HepG2 (cell line): ENCODE measurements around the gene GRK6. TPM values are rescaled to one million over a fixed set of nuclear protein-coding genes. Genes with fewer than 3 reads are reported as not detected.

Experiments
- ARID2 ChIP-seq: sonication (generic); formaldehyde crosslinking; IDR thresholded peaks from 2 replicates; pipeline ENCODE4 v1.8.1; 2022; ENCODE audit warnings: mild to moderate bottlenecking, missing genetic modification reagents, borderline replicate concordance
- ETV5 ChIP-seq: IDR thresholded peaks from 2 replicates; pipeline ENCODE4 v1.6.1; 2018; ENCODE audit warnings: missing biosample characterization, missing genetic modification reagents, inconsistent platforms, borderline replicate concordance
- HMG20A ChIP-seq: IDR thresholded peaks from 2 replicates; pipeline ENCODE4 v1.6.1; 2016; ENCODE audit warnings: borderline replicate concordance
- HOXA9 ChIP-seq: sonication (generic); formaldehyde crosslinking; IDR thresholded peaks from 2 replicates; pipeline ENCODE4 v1.8.1; 2022; ENCODE audit warnings: missing genetic modification reagents, mild to moderate bottlenecking, moderate library complexity, borderline replicate concordance
- MED13 ChIP-seq: sonication (generic); formaldehyde crosslinking; IDR thresholded peaks from 2 replicates; pipeline ENCODE4 v1.5.0; 2020; ENCODE audit warnings: missing genetic modification reagents
- MTA1 ChIP-seq: sonication (generic); formaldehyde crosslinking; IDR thresholded peaks from 2 replicates; pipeline ENCODE4 v1.4.0; 2020; ENCODE audit warnings: missing genetic modification reagents, mild to moderate bottlenecking, borderline replicate concordance
- NAIF1 ChIP-seq: sonication (generic); formaldehyde crosslinking; IDR thresholded peaks from 2 replicates; pipeline ENCODE4 v1.5.0; 2020; ENCODE audit warnings: mild to moderate bottlenecking, missing genetic modification reagents, borderline replicate concordance
- NFKB2 ChIP-seq: sonication (generic); formaldehyde crosslinking; IDR thresholded peaks from 2 replicates; pipeline ENCODE4 v1.4.0; 2020; ENCODE audit warnings: missing genetic modification reagents, borderline replicate concordance
- NPAS2 ChIP-seq: sonication (generic); formaldehyde crosslinking; IDR thresholded peaks from 2 replicates; pipeline ENCODE4 v1.8.0; 2022; ENCODE audit warnings: mild to moderate bottlenecking, missing genetic modification reagents, borderline replicate concordance
- NR2F6 ChIP-seq, 2 experiments: IDR thresholded peaks; 2 replicates each; pipeline ENCODE4 v1.6.1; 2016; ENCODE audit warnings: antibody characterized with exemption in 1 of 2, mild to moderate bottlenecking in 1 of 2
- PRMT3 ChIP-seq: sonication (generic); formaldehyde crosslinking; IDR thresholded peaks from 2 replicates; pipeline ENCODE4 v1.8.1; 2022; ENCODE audit warnings: low read depth, mild to moderate bottlenecking, moderate library complexity, missing genetic modification reagents, borderline replicate concordance
- ZFP41 ChIP-seq: sonication (generic); formaldehyde crosslinking; IDR thresholded peaks from 2 replicates; pipeline ENCODE4 v1.4.0; 2020; ENCODE audit warnings: mild to moderate bottlenecking, missing genetic modification reagents, borderline replicate concordance
- ZMAT3 ChIP-seq: sonication (generic); formaldehyde crosslinking; conservative IDR thresholded peaks from 2 replicates; pipeline ENCODE4 v1.7.0; 2021; ENCODE audit warnings: missing genetic modification reagents
- ZNF232 ChIP-seq: sonication (generic); formaldehyde crosslinking; IDR thresholded peaks from 2 replicates; pipeline ENCODE4 v1.4.0; 2020; ENCODE audit warnings: missing genetic modification reagents, borderline replicate concordance
- ZNF3 ChIP-seq: IDR thresholded peaks from 2 replicates; pipeline ENCODE4 v1.7.0; 2017; ENCODE audit warnings: inconsistent platforms
- ZNF333 ChIP-seq: sonication (generic); formaldehyde crosslinking; IDR thresholded peaks from 2 replicates; pipeline ENCODE4 v1.4.0; 2020; ENCODE audit warnings: mild to moderate bottlenecking, missing genetic modification reagents, borderline replicate concordance
- ZNF556 ChIP-seq: sonication (generic); formaldehyde crosslinking; IDR thresholded peaks from 2 replicates; pipeline ENCODE4 v1.4.0; 2020; ENCODE audit warnings: mild to moderate bottlenecking, missing genetic modification reagents, borderline replicate concordance
- ZNF724P ChIP-seq: sonication (generic); formaldehyde crosslinking; IDR thresholded peaks from 2 replicates; pipeline ENCODE4 v1.8.0; 2022; ENCODE audit warnings: missing genetic modification reagents, borderline replicate concordance
- ZNF792 ChIP-seq: IDR thresholded peaks from 2 replicates; pipeline ENCODE4 v1.6.1; 2016
- polyA plus RNA-seq, 8 experiments: library from polyadenylated mRNA; depleted of rRNA in 3 of 8; stranded (reverse) in 7 of 8; unstranded in 1 of 8; fragments of >200 nt; fragmentation: Illumina TruSeq in 4 of 8; extraction: Trizol in 4 of 8; gene quantifications; 2 replicates each; pipeline versions ENCODE4 v1.2.1 to v1.2.3, GENCODE V29; 2011 to 2016; ENCODE audit warnings: low read depth in 4 of 8, missing spikeins in 1 of 8, mixed read lengths in 1 of 8; ENCODE audit not compliant: insufficient read depth in 1 of 8
- total RNA-seq, 5 experiments: library from RNA; depleted of rRNA; stranded (reverse); fragments of >200 nt; fragmentation: Illumina TruSeq; extraction: Trizol; gene quantifications; 2 replicates each; pipeline ENCODE4 v1.2.3, GENCODE V29; 2016; ENCODE audit warnings: low read depth in 1 of 5
- TF ChIP-seq, protein P1 (sequence below): sonication (generic); formaldehyde crosslinking; IDR thresholded peaks from 2 replicates; pipeline ENCODE4 v1.4.0; 2020; ENCODE audit warnings: missing genetic modification reagents
- TF ChIP-seq, protein P2 (sequence below): sonication (generic); formaldehyde crosslinking; IDR thresholded peaks from 2 replicates; pipeline ENCODE4 v1.4.0; 2020; ENCODE audit warnings: mild to moderate bottlenecking, missing genetic modification reagents, borderline replicate concordance
- TF ChIP-seq, protein P3 (sequence below): sonication (generic); formaldehyde crosslinking; IDR thresholded peaks from 2 replicates; pipeline ENCODE4 v1.8.0; 2022; ENCODE audit warnings: mild to moderate bottlenecking, missing genetic modification reagents, borderline replicate concordance
- TF ChIP-seq, protein P4 (sequence below): IDR thresholded peaks from 2 replicates; pipeline ENCODE4 v1.6.1; 2016; ENCODE audit warnings: low read depth

Gene GRK6
- total and polyA plus RNA-seq, 2 of the 13 experiments (the other 11 are each of a cell fraction or from before 2014, with no cell fraction given): 13.2 to 19.9 TPM

DNA sequence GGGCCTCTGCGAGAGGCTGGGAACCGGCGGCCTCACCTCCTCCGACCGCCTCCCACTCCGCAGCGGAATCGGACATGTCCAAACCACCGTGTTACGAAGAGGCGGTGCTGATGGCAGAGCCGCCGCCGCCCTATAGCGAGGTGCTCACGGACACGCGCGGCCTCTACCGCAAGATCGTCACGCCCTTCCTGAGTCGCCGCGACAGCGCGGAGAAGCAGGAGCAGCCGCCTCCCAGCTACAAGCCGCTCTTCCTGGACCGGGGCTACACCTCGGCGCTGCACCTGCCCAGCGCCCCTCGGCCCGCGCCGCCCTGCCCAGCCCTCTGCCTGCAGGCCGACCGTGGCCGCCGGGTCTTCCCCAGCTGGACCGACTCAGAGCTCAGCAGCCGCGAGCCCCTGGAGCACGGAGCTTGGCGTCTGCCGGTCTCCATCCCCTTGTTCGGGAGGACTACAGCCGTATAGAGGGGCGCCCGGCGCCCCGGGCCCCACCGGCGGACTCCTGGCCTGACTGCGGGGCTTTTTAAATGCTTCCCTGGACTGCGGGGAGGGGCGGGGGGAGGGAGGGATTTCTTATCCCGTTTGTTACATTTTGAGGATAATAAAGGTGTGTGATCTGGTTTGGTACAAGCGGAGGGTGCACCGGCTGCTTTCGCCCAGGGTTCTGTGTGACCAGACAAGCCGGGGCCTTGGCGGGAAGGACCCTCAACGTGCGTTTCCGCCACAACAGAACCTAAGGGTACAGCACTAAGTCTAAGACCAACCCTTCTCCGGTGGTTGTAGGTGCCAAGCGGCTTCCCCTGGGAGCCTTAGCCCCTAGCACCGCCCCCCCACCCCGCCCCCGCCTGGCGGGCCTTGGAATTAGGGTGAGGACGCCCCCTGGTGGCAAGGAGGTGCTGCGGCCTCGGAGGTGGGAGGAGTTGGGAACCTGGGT, 29.4 kb downstream of the GRK6 start (continued):
- 0 out of 2 replicates have a peak, but pooled peaks have one; percentile 21 for TF ChIP-seq ZNF556 (CRISPR knock-in tag)
- TF ChIP-seq ZNF232 (CRISPR knock-in tag): no peak
- TF ChIP-seq, protein P1, sequence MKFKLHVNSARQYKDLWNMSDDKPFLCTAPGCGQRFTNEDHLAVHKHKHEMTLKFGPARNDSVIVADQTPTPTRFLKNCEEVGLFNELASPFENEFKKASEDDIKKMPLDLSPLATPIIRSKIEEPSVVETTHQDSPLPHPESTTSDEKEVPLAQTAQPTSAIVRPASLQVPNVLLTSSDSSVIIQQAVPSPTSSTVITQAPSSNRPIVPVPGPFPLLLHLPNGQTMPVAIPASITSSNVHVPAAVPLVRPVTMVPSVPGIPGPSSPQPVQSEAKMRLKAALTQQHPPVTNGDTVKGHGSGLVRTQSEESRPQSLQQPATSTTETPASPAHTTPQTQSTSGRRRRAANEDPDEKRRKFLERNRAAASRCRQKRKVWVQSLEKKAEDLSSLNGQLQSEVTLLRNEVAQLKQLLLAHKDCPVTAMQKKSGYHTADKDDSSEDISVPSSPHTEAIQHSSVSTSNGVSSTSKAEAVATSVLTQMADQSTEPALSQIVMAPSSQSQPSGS (CRISPR knock-in tag): no peak
- 0 out of 2 replicates have a peak, but pooled peaks have one; percentile 1 for TF ChIP-seq HOXA9 (CRISPR knock-in tag)
- 0 out of 2 replicates have a peak, but pooled peaks have one; percentile 32 for TF ChIP-seq ETV5 (CRISPR knock-in tag)
- TF ChIP-seq NPAS2 (CRISPR knock-in tag): no peak
- no peak for TF ChIP-seq ZFP41
- TF ChIP-seq, protein P2, sequence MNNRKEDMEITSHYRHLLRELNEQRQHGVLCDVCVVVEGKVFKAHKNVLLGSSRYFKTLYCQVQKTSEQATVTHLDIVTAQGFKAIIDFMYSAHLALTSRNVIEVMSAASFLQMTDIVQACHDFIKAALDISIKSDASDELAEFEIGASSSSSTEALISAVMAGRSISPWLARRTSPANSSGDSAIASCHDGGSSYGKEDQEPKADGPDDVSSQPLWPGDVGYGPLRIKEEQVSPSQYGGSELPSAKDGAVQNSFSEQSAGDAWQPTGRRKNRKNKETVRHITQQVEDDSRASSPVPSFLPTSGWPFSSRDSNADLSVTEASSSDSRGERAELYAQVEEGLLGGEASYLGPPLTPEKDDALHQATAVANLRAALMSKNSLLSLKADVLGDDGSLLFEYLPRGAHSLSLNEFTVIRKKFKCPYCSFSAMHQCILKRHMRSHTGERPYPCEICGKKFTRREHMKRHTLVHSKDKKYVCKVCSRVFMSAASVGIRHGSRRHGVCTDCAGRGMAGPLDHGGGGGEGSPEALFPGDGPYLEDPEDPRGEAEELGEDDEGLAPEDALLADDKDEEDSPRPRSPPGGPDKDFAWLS (CRISPR knock-in tag): no peak
- no peak for TF ChIP-seq MTA1
- TF ChIP-seq ZMAT3 (CRISPR knock-in tag): no peak
- no peak for TF ChIP-seq ZNF3 (CRISPR knock-in tag)
- TF ChIP-seq NR2F6 (IDR thresholded peaks at IDR 0.05): no peak
- no peak for TF ChIP-seq NR2F6 (CRISPR knock-in tag; IDR thresholded peaks at IDR 0.05)
- TF ChIP-seq ZNF333 (CRISPR knock-in tag): 0 out of 2 replicates have a peak, but pooled peaks have one; percentile 23
- TF ChIP-seq MED13 (CRISPR knock-in tag): no peak
- no peak; the same call in 1 of the 2 replicates for TF ChIP-seq NFKB2
- 0 out of 2 replicates have a peak, but pooled peaks have one; percentile 6 for TF ChIP-seq ZNF724P (CRISPR knock-in tag)
- TF ChIP-seq, protein P3, sequence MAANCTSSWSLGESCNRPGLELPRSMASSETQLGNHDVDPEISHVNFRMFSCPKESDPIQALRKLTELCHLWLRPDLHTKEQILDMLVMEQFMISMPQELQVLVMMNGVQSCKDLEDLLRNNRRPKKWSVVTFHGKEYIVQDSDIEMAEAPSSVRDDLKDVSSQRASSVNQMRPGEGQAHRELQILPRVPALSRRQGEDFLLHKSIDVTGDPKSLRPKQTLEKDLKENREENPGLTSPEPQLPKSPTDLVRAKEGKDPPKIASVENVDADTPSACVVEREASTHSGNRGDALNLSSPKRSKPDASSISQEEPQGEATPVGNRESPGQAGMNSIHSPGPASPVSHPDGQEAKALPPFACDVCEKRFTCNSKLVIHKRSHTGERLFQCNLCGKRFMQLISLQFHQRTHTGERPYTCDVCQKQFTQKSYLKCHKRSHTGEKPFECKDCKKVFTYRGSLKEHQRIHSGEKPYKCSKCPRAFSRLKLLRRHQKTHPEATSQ (CRISPR knock-in tag): no peak
- no peak for TF ChIP-seq ZNF792
- no peak for TF ChIP-seq ARID2 (CRISPR knock-in tag)
- TF ChIP-seq HMG20A: no peak
- TF ChIP-seq NAIF1 (CRISPR knock-in tag): no peak
- TF ChIP-seq PRMT3 (CRISPR knock-in tag): no peak
- TF ChIP-seq, protein P4, sequence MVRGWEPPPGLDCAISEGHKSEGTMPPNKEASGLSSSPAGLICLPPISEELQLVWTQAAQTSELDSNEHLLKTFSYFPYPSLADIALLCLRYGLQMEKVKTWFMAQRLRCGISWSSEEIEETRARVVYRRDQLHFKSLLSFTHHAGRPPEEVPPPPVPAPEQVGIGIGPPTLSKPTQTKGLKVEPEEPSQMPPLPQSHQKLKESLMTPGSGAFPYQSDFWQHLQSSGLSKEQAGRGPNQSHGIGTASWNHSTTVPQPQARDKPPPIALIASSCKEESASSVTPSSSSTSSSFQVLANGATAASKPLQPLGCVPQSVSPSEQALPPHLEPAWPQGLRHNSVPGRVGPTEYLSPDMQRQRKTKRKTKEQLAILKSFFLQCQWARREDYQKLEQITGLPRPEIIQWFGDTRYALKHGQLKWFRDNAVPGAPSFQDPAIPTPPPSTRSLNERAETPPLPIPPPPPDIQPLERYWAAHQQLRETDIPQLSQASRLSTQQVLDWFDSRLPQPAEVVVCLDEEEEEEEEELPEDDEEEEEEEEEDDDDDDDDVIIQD (CRISPR knock-in tag): no peak
